Measurements from ENCODE around the gene PCDHA7.
"Not testable (repeated sequence)": the region's sequence is repeated elsewhere in the genome, so short reads cannot be mapped to it uniquely, and the experiment has no call there.

PCDHA7 gene

GRCh38 chr5:140794595-140795258 lies 39.3 kb upstream of the PCDHA7 start, which contains the start of gene PCDHA2:
TSS of gene PCDHA2 (plus strand) at chr5:140794852.
- no peak within 1 kb of the TSS for H3K4me3 ChIP-seq (ENCODE audit: low read length)
- peak within 1 kb of the TSS; percentile 25 for H3K56ac ChIP-seq (ENCODE audit: low read length)

GRCh38 chr5:140795259-140795641 lies 38.8 kb upstream of the PCDHA7 start:
- Histone ChIP-seq H3K27ac (ENCODE audit: low read depth, low read length) (no peak overlapping the region), H3K4ac (ENCODE audit: low read depth, low read length) (no peak overlapping the region), H2BK120ac (ENCODE audit: low read depth, low read length) (no peak overlapping the region), H3K4me2 (ENCODE audit: low read length) (no peak overlapping the region), H2AK5ac (ENCODE audit: low read length) (no peak overlapping the region), H2BK15ac (replicated peaks; ENCODE audit: low read depth) (no peak overlapping the region), H3K79me2 (ENCODE audit: control insufficient read depth, insufficient read depth, low read length) (no peaks in the 10 kb centered on the region), H3K4me1 (ENCODE audit: control insufficient read depth, low read depth, low read length) (no peaks in the 10 kb centered on the region), H3K9ac (ENCODE audit: low read length) (peak overlapping the region; percentile 21), H3K18ac (ENCODE audit: low read length) (no peak overlapping the region), H3K36me3 (ENCODE audit: control insufficient read depth, insufficient read depth, low read length) (no peaks in the 10 kb centered on the region), H3K79me1 (ENCODE audit: low read length) (no peaks in the 10 kb centered on the region), H4K5ac (ENCODE audit: low read length) (no peak overlapping the region), H3K4me3 (ENCODE audit: low read length) (no peak overlapping the region), H3K56ac (ENCODE audit: low read length) (peak overlapping the region; percentile 25), H3K23ac (ENCODE audit: low read length) (no peak overlapping the region), H4K8ac (ENCODE audit: low read depth, low read length) (no peak overlapping the region), H3K27me3 (ENCODE audit: insufficient read depth, low read length, poor library complexity) (no peaks in the 10 kb centered on the region), H2BK5ac (ENCODE audit: low read length) (no peak overlapping the region)
- WGBS (ENCODE audit: extremely low coverage, insufficient coverage, low lambda C conversion rate) = no CpG with 5 or more reads among the region's 15 CpGs
- peak; percentile 49 for DNase-seq

More at GRCh38 chr5:140794595-140795258, 39.3 kb upstream of the PCDHA7 start, which contains the start of gene PCDHA2:
- Histone ChIP-seq H3K79me1 (ENCODE audit: low read length) (no peaks in the 10 kb centered on the region), H3K4me2 (ENCODE audit: low read length) (no peak within 1 kb of the TSS), H4K8ac (ENCODE audit: low read depth, low read length) (no peak within 1 kb of the TSS), H3K36me3 (ENCODE audit: control insufficient read depth, insufficient read depth, low read length) (no peaks in the 10 kb centered on the region), H3K27me3 (ENCODE audit: insufficient read depth, low read length, poor library complexity) (no peaks in the 10 kb centered on the region), H2AK5ac (ENCODE audit: low read length) (no peak within 1 kb of the TSS), H2BK120ac (ENCODE audit: low read depth, low read length) (no peak within 1 kb of the TSS), H3K9ac (ENCODE audit: low read length) (peak within 1 kb of the TSS; percentile 21), H4K5ac (ENCODE audit: low read length) (no peak within 1 kb of the TSS), H3K23ac (ENCODE audit: low read length) (no peak within 1 kb of the TSS), H3K79me2 (ENCODE audit: control insufficient read depth, insufficient read depth, low read length) (no peaks in the 10 kb centered on the region), H3K4me1 (ENCODE audit: control insufficient read depth, low read depth, low read length) (no peaks in the 10 kb centered on the region), H2BK15ac (replicated peaks; ENCODE audit: low read depth) (no peak within 1 kb of the TSS), H3K4ac (ENCODE audit: low read depth, low read length) (no peak within 1 kb of the TSS), H3K27ac (ENCODE audit: low read depth, low read length) (no peak within 1 kb of the TSS), H2BK5ac (ENCODE audit: low read length) (no peak within 1 kb of the TSS), H3K18ac (ENCODE audit: low read length) (no peak within 1 kb of the TSS)
- WGBS (ENCODE audit: extremely low coverage, insufficient coverage, low lambda C conversion rate) = no CpG with 5 or more reads among the region's 27 CpGs
- peak; percentile 53 for DNase-seq

- not testable (repeated sequence) for H3K4me3 ChIP-seq (ENCODE audit: low read length); DNase-seq
- WGBS (ENCODE audit: extremely low coverage, insufficient coverage, low lambda C conversion rate) = no CpG with 5 or more reads among the region's 72 CpGs
These were observed 37.9 kb upstream of the PCDHA7 start for GRCh38 chr5:140796072-140796717.

GRCh38 chr5:140796718-140797095 lies 37.4 kb upstream of the PCDHA7 start:
- no peak overlapping the region for H4K5ac ChIP-seq (ENCODE audit: low read length)
- H3K4ac ChIP-seq (ENCODE audit: low read depth, low read length) = no peak overlapping the region
- H3K56ac ChIP-seq (ENCODE audit: low read length) = no peak overlapping the region
- H4K8ac ChIP-seq (ENCODE audit: low read depth, low read length) = no peak overlapping the region
- WGBS (ENCODE audit: extremely low coverage, insufficient coverage, low lambda C conversion rate) = no CpG with 5 or more reads among the region's 39 CpGs
- H3K36me3 ChIP-seq (ENCODE audit: control insufficient read depth, insufficient read depth, low read length) = no peaks in the 10 kb centered on the region
- no peak overlapping the region for H3K27ac ChIP-seq (ENCODE audit: low read depth, low read length)
- no peak overlapping the region for H3K23ac ChIP-seq (ENCODE audit: low read length)
- H2BK120ac ChIP-seq (ENCODE audit: low read depth, low read length) = no peak overlapping the region
- no peak overlapping the region for H3K9ac ChIP-seq (ENCODE audit: low read length)
- no peak overlapping the region for H2AK5ac ChIP-seq (ENCODE audit: low read length)
- no peaks in the 10 kb centered on the region for H3K79me2 ChIP-seq (ENCODE audit: control insufficient read depth, insufficient read depth, low read length)
- no peaks in the 10 kb centered on the region for H3K79me1 ChIP-seq (ENCODE audit: low read length)
- H3K4me1 ChIP-seq (ENCODE audit: control insufficient read depth, low read depth, low read length) = no peaks in the 10 kb centered on the region
- DNase-seq = no peak
- no peak overlapping the region for H3K18ac ChIP-seq (ENCODE audit: low read length)
- H2BK15ac ChIP-seq (replicated peaks; ENCODE audit: low read depth) = no peak overlapping the region
- H3K4me2 ChIP-seq (ENCODE audit: low read length) = no peak overlapping the region
- H3K27me3 ChIP-seq (ENCODE audit: insufficient read depth, low read length, poor library complexity) = no peaks in the 10 kb centered on the region
- no peak overlapping the region for H3K4me3 ChIP-seq (ENCODE audit: low read length)
- H2BK5ac ChIP-seq (ENCODE audit: low read length) = no peak overlapping the region

More at GRCh38 chr5:140796072-140796717, 37.9 kb upstream of the PCDHA7 start:
- not testable (repeated sequence) for H3K9ac ChIP-seq (ENCODE audit: low read length); H3K56ac ChIP-seq (ENCODE audit: low read length); H2BK120ac ChIP-seq (ENCODE audit: low read depth, low read length); H2BK15ac ChIP-seq (replicated peaks; ENCODE audit: low read depth); H2BK5ac ChIP-seq (ENCODE audit: low read length); H3K27ac ChIP-seq (ENCODE audit: low read depth, low read length); H4K8ac ChIP-seq (ENCODE audit: low read depth, low read length); H3K23ac ChIP-seq (ENCODE audit: low read length); H4K5ac ChIP-seq (ENCODE audit: low read length); H3K27me3 ChIP-seq (ENCODE audit: insufficient read depth, low read length, poor library complexity); H2AK5ac ChIP-seq (ENCODE audit: low read length); H3K18ac ChIP-seq (ENCODE audit: low read length); H3K4me1 ChIP-seq (ENCODE audit: control insufficient read depth, low read depth, low read length); H3K79me1 ChIP-seq (ENCODE audit: low read length); H3K4ac ChIP-seq (ENCODE audit: low read depth, low read length); H3K79me2 ChIP-seq (ENCODE audit: control insufficient read depth, insufficient read depth, low read length); H3K4me2 ChIP-seq (ENCODE audit: low read length); H3K36me3 ChIP-seq (ENCODE audit: control insufficient read depth, insufficient read depth, low read length)

GRCh38 chr5:140800816-140801493 lies 33.1 kb upstream of the PCDHA7 start, which contains the start of gene PCDHA3:
TSS of gene PCDHA3 (plus strand) at chr5:140801057.
- no peak within 1 kb of the TSS for H3K27ac ChIP-seq (ENCODE audit: low read depth, low read length)
- no peak within 1 kb of the TSS for H2AK5ac ChIP-seq (ENCODE audit: low read length)
- H2BK15ac ChIP-seq (replicated peaks; ENCODE audit: low read depth) = no peak within 1 kb of the TSS
- peak; percentile 7 for DNase-seq
- no peak within 1 kb of the TSS for H4K8ac ChIP-seq (ENCODE audit: low read depth, low read length)
- no peak within 1 kb of the TSS for H3K18ac ChIP-seq (ENCODE audit: low read length)
- no peaks in the 10 kb centered on the region for H3K27me3 ChIP-seq (ENCODE audit: insufficient read depth, low read length, poor library complexity)
- no CpG with 5 or more reads among the region's 29 CpGs for WGBS (ENCODE audit: extremely low coverage, insufficient coverage, low lambda C conversion rate)
- no peak within 1 kb of the TSS for H4K5ac ChIP-seq (ENCODE audit: low read length)
- no peaks in the 10 kb centered on the region for H3K79me2 ChIP-seq (ENCODE audit: control insufficient read depth, insufficient read depth, low read length)
- H2BK5ac ChIP-seq (ENCODE audit: low read length) = no peak within 1 kb of the TSS
- H3K79me1 ChIP-seq (ENCODE audit: low read length) = no peaks in the 10 kb centered on the region
- no peak within 1 kb of the TSS for H3K4me2 ChIP-seq (ENCODE audit: low read length)
- no peak within 1 kb of the TSS for H3K4me3 ChIP-seq (ENCODE audit: low read length)
- H3K9ac ChIP-seq (ENCODE audit: low read length) = no peak within 1 kb of the TSS
- no peaks in the 10 kb centered on the region for H3K4me1 ChIP-seq (ENCODE audit: control insufficient read depth, low read depth, low read length)
- H2BK120ac ChIP-seq (ENCODE audit: low read depth, low read length) = no peak within 1 kb of the TSS
- no peak within 1 kb of the TSS for H3K23ac ChIP-seq (ENCODE audit: low read length)
- no peak within 1 kb of the TSS for H3K56ac ChIP-seq (ENCODE audit: low read length)
- H3K36me3 ChIP-seq (ENCODE audit: control insufficient read depth, insufficient read depth, low read length) = no peaks in the 10 kb centered on the region
- H3K4ac ChIP-seq (ENCODE audit: low read depth, low read length) = no peak within 1 kb of the TSS
